HL-60 (cell line): Measurements from ENCODE around the gene B3GNT9.

Experiments used
- DNase-seq, 2 experiments: peaks; one replicate each; pipeline ENCODE4 v3.0.0-alpha.2; 2010 to 2020; ENCODE audit warnings: low read depth in 1 of 2, low spot score in 1 of 2
- H3K27ac ChIP-seq: fragments of 250-450 bp; sonication (Bioruptor Pico); replicated peaks from 2 replicates; pipeline ENCODE4 v1.5.1; 2020; ENCODE audit warnings: mild to moderate bottlenecking, moderate library complexity
- H3K27me3 ChIP-seq: fragments of 250-450 bp; sonication (Bioruptor Pico); 2 replicates; pipeline ENCODE4 v1.5.1; 2021; ENCODE audit warnings: mild to moderate bottlenecking, moderate library complexity; ENCODE audit not compliant: insufficient read depth, poor library complexity, severe bottlenecking
- H3K4me3 ChIP-seq: replicated peaks from 2 replicates; pipeline ENCODE4 v1.5.1; 2011; ENCODE audit warnings: mild to moderate bottlenecking, control low read depth, low read length; ENCODE audit not compliant: insufficient read depth
- GABPA ChIP-seq: IDR thresholded peaks from 2 replicates; pipeline ENCODE4 v1.6.1; 2012; ENCODE audit warnings: low read depth
- POLR2AphosphoS5 ChIP-seq: IDR thresholded peaks from 2 replicates; pipeline ENCODE4 v1.6.1; 2012; ENCODE audit warnings: low read depth
- SPI1 ChIP-seq: IDR thresholded peaks from 2 replicates; pipeline ENCODE4 v1.6.1; 2012; ENCODE audit warnings: low read depth, mild to moderate bottlenecking, borderline replicate concordance
- TF ChIP-seq, protein P1 (sequence below): IDR thresholded peaks from 2 replicates; pipeline ENCODE4 v1.6.1; 2012; ENCODE audit warnings: low read depth; ENCODE audit not compliant: insufficient replicate concordance
- TF ChIP-seq, protein P2 (sequence below): IDR thresholded peaks from one replicate; pipeline ENCODE4 v1.5.1; 2011; ENCODE audit warnings: low read length, control low read depth, inconsistent platforms; ENCODE audit not compliant: insufficient read depth

B3GNT9 gene

DNA sequence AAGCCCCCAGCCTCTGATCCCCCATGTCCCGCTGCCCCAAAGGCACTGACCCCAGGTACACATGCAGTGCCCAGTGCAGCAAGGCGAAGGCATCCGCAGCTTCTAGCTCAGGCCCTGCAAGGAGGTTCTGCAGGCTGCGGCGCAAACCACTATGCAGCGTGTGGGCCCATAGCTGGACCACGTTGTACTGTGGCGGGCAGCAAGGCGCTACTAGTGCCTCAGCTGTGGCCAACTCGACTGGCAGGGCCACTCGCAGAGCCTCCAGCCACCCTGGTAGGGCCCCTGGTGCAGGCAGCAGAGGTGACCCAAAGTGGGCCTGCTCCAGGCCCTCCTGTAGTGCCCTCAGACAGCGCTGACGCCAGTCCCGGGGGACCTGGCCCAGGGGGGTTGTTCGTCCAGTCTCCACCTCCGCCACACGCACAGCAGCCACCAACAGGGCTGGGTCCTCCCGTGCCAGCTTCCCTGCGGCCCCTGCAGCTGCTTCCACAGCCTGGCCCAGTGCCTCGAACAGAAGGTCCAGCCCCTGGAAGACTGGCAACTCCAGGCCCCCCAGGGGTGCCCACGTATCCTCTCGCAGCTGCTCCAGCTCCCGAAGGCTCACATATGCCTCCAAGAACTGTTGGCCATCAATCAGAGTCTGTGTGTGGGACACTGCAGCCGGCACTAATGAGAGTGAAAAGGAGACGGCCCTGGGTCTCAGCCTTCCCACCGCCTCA is 36.5 kb upstream of the B3GNT9 start:
- Histone ChIP-seq H3K27ac (no peak overlapping the region), H3K4me3 (no peak overlapping the region), H3K27me3 (peaks cover 7% of the 10 kb centered on the region)
- TF ChIP-seq, protein P1, sequence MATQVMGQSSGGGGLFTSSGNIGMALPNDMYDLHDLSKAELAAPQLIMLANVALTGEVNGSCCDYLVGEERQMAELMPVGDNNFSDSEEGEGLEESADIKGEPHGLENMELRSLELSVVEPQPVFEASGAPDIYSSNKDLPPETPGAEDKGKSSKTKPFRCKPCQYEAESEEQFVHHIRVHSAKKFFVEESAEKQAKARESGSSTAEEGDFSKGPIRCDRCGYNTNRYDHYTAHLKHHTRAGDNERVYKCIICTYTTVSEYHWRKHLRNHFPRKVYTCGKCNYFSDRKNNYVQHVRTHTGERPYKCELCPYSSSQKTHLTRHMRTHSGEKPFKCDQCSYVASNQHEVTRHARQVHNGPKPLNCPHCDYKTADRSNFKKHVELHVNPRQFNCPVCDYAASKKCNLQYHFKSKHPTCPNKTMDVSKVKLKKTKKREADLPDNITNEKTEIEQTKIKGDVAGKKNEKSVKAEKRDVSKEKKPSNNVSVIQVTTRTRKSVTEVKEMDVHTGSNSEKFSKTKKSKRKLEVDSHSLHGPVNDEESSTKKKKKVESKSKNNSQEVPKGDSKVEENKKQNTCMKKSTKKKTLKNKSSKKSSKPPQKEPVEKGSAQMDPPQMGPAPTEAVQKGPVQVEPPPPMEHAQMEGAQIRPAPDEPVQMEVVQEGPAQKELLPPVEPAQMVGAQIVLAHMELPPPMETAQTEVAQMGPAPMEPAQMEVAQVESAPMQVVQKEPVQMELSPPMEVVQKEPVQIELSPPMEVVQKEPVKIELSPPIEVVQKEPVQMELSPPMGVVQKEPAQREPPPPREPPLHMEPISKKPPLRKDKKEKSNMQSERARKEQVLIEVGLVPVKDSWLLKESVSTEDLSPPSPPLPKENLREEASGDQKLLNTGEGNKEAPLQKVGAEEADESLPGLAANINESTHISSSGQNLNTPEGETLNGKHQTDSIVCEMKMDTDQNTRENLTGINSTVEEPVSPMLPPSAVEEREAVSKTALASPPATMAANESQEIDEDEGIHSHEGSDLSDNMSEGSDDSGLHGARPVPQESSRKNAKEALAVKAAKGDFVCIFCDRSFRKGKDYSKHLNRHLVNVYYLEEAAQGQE: no peak
- TF ChIP-seq, protein P2, sequence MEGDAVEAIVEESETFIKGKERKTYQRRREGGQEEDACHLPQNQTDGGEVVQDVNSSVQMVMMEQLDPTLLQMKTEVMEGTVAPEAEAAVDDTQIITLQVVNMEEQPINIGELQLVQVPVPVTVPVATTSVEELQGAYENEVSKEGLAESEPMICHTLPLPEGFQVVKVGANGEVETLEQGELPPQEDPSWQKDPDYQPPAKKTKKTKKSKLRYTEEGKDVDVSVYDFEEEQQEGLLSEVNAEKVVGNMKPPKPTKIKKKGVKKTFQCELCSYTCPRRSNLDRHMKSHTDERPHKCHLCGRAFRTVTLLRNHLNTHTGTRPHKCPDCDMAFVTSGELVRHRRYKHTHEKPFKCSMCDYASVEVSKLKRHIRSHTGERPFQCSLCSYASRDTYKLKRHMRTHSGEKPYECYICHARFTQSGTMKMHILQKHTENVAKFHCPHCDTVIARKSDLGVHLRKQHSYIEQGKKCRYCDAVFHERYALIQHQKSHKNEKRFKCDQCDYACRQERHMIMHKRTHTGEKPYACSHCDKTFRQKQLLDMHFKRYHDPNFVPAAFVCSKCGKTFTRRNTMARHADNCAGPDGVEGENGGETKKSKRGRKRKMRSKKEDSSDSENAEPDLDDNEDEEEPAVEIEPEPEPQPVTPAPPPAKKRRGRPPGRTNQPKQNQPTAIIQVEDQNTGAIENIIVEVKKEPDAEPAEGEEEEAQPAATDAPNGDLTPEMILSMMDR: no peak
- TF ChIP-seq SPI1 (no peak), GABPA (no peak), POLR2AphosphoS5 (no peak)
- no peak for DNase-seq

DNA sequence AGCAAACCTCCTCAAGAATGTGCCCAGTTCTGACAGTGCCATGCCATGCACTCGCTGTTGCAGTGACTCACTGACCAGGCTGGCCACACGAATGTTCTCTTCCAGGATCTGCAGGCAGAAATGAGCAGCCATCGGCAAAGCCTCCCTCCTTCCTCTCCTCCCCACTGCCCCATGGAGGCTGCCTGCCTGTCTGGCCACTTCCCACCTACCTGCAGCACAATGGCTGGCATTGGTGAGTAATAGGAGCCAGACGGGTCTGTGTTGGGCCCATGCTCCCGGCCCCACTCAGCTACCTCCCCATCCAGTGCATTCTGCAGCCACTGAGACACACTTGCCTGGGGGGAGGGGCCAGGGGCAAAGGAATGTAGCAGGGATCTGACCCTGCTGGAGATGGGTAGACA is 35.8 kb upstream of the B3GNT9 start:
- no peak overlapping the region for H3K4me3 ChIP-seq
- H3K27ac ChIP-seq: no peak overlapping the region
- no peak for DNase-seq
- H3K27me3 ChIP-seq: peaks cover 7% of the 10 kb centered on the region
- TF ChIP-seq POLR2AphosphoS5 (no peak), GABPA (no peak), SPI1 (no peak)
- TF ChIP-seq, protein P2: no peak
- TF ChIP-seq, protein P1: no peak

DNA sequence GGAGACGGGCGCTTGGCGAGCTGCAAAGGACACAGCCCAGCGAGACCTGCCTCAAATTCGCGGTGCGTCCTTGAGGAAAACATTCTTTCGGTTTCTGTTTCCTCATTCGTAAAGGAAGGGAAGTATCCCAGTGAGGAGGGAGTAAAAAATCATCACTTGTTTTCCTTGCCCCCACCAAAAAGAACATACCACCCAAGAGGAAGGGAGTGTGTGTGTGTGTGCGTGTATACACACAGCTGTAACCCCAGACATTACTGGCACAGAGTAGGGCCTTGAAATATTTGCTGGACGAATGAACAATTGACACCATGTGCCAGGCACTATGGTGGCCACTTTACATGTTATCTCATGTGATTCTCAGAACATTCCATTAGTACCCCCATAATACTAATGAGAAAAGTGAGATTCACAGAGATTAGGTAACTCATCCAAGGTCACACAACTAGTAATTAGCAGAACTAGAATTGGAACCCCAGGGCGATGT is 34.9 kb upstream of the B3GNT9 start:
- no peak for DNase-seq
- peaks cover 7% of the 10 kb centered on the region for H3K27me3 ChIP-seq
- TF ChIP-seq POLR2AphosphoS5 (no peak), SPI1 (no peak), GABPA (no peak)
- TF ChIP-seq, protein P2: no peak
- TF ChIP-seq, protein P1: no peak
- no peak overlapping the region for H3K4me3 ChIP-seq
- H3K27ac ChIP-seq: no peak overlapping the region
